ENCODE measurements around the gene FNDC3B.

- no peak for TF ChIP-seq CBX2 (IDR thresholded peaks at IDR 0.05; ENCODE audit: borderline replicate concordance, low read depth)
- TF ChIP-seq MAZ (IDR thresholded peaks at IDR 0.05; ENCODE audit: borderline replicate concordance, low read depth, low read length), result no peak
- TF ChIP-seq, protein P1, sequence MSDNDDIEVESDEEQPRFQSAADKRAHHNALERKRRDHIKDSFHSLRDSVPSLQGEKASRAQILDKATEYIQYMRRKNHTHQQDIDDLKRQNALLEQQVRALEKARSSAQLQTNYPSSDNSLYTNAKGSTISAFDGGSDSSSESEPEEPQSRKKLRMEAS (IDR thresholded peaks at IDR 0.05), result no peak
Measured at GRCh38 chr3:172444821-172445220, 405.4 kb downstream of the FNDC3B start.

Measured in A549 (cell line).